Common myeloid progenitor, CD34-positive (primary cell): ENCODE data around the gene SESN3.

ENCODE experiments used
- CTCF ChIA-PET: fragments of 350-600 bp; sonication (Branson Sonifier 250); formaldehyde crosslinking; loops from one replicate; lab custom pipeline; 2021; ENCODE audit warnings: antibody characterized with exemption; lab: Charles Lee
- POLR2A ChIA-PET: fragments of 350-600 bp; sonication (Branson Sonifier 250); formaldehyde crosslinking; loops from one replicate; lab custom pipeline; 2021; ENCODE audit warnings: antibody characterized with exemption; lab: Charles Lee
- DNase-seq, 3 donors: peaks; one replicate each; pipeline versions ENCODE4 v3.0.0 to v3.0.0-alpha.2; 2013
- H3K27ac ChIP-seq, 2 experiments: 1 replicate in 1 of 2; 2 replicates in 1 of 2; pipeline ENCODE4 v1.7.0; 2013; ENCODE audit warnings: inconsistent platforms in 2 of 2, low read length in 2 of 2, mild to moderate bottlenecking in 2 of 2, low read depth in 1 of 2, moderate library complexity in 1 of 2; ENCODE audit not compliant: severe bottlenecking in 2 of 2, insufficient read depth in 1 of 2, poor library complexity in 1 of 2
- H3K27me3 ChIP-seq, 5 experiments: replicated peaks in 2 of 5; 1 replicate in 3 of 5; 2 replicates in 2 of 5; pipeline versions ENCODE4 v1.6.1 to v1.7.0; 2013; ENCODE audit warnings: low read length in 4 of 5, mild to moderate bottlenecking in 2 of 5, moderate library complexity in 2 of 5, inconsistent platforms in 1 of 5; ENCODE audit not compliant: insufficient read depth in 5 of 5, control insufficient read depth in 4 of 5
- H3K36me3 ChIP-seq, 4 experiments: 1 replicate in 2 of 4; 2 replicates in 2 of 4; pipeline versions ENCODE4 v1.6.1 to v1.7.0; 2013; ENCODE audit warnings: low read length in 3 of 4, control low read depth in 1 of 4, mild to moderate bottlenecking in 1 of 4; ENCODE audit not compliant: control insufficient read depth in 4 of 4, insufficient read depth in 4 of 4
- H3K4me1 ChIP-seq, 4 experiments: 1 replicate in 3 of 4; 2 replicates in 1 of 4; pipeline versions ENCODE4 v1.6.1 to v1.7.1; 2013; ENCODE audit warnings: low read length in 3 of 4, mild to moderate bottlenecking in 3 of 4, control low read depth in 1 of 4, inconsistent platforms in 1 of 4, moderate library complexity in 1 of 4; ENCODE audit not compliant: control insufficient read depth in 4 of 4, insufficient read depth in 4 of 4; ENCODE audit errors: control extremely low read depth in 1 of 4
- H3K4me3 ChIP-seq, 7 experiments: 1 replicate in 4 of 7; 2 replicates in 3 of 7; pipeline versions ENCODE4 v1.5.1 to v1.7.0; 2013; ENCODE audit warnings: mild to moderate bottlenecking in 7 of 7, low read length in 6 of 7, moderate library complexity in 6 of 7, inconsistent platforms in 2 of 7, low read depth in 2 of 7, control low read depth in 1 of 7; ENCODE audit not compliant: insufficient read depth in 4 of 7, control insufficient read depth in 1 of 7; ENCODE audit errors: extremely low read depth in 1 of 7
- H3K9me3 ChIP-seq, 5 experiments: 1 replicate in 4 of 5; 2 replicates in 1 of 5; pipeline versions ENCODE4 v1.6.1 to v1.7.1; 2013; ENCODE audit warnings: low read length in 4 of 5, mild to moderate bottlenecking in 2 of 5, inconsistent platforms in 1 of 5, low read depth in 1 of 5, moderate library complexity in 1 of 5; ENCODE audit not compliant: control insufficient read depth in 4 of 5, insufficient read depth in 2 of 5; ENCODE audit errors: control extremely low read depth in 1 of 5
- WGBS: methylation state at CpG from one replicate; pipeline ENCODE4 v1.1.5; 2013; ENCODE audit not compliant: insufficient coverage; 5-methylcytosine and 5-hydroxymethylcytosine counted together

SESN3 gene

DNA sequence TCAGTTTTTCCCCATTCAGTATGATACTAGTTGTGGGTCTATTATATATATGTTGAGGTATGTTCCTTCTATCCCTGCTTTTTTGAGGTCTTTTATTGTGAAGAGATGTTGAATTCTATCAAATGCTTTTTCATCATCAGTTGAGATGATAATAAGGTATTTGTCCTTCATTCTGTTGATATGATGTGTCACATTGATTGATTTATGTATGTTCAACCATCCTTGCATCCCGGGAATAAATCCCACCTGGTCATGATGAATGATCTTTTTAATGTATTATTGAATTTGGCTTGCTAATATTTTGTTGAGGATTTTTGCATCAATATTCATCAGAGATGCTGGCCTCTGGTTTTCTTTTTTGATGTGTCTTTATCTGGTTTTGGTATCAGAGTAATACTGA is 115.4 kb downstream of the SESN3 start:
- POLR2A ChIA-PET, result no interaction called here
- CTCF ChIA-PET, result interaction anchor here (1.4 kb wide), 1 partner anchor 9 kb away, joined by 5 read pairs; no protein-coding TSS in a partner anchor

More for the DNA sequence above, 115.4 kb downstream of the SESN3 start:
- no CpG with 5 or more reads among the region's 1 CpG for WGBS
- no peak overlapping the region for H3K27ac ChIP-seq
- H3K36me3 ChIP-seq, result no peaks in the 10 kb centered on the region
- H3K4me3 ChIP-seq, result no peak overlapping the region
- H3K4me1 ChIP-seq, result no peaks in the 10 kb centered on the region
- peaks cover 0 to 3% (median 0%) of the 10 kb centered on the region in 5 experiments for H3K9me3 ChIP-seq
- H3K27me3 ChIP-seq, result no peaks in the 10 kb centered on the region
- DNase-seq, result no peak
